HG02970 (cell line): ENCODE results near the gene SBK2.
"Not testable (repeated sequence)": the region's sequence is repeated elsewhere in the genome, so short reads cannot be mapped to it uniquely, and the experiment has no call there.

Experiments
- ATAC-seq: cut with Tn5 transposase; IDR thresholded peaks from one replicate; pipeline ENCODE4 v1.9.1; 2021; ENCODE audit warnings: mild to moderate bottlenecking, moderate library complexity, moderate number of reproducible peaks; ENCODE audit not compliant: unreplicated experiment, low FRiP score

Gene SBK2

DNA sequence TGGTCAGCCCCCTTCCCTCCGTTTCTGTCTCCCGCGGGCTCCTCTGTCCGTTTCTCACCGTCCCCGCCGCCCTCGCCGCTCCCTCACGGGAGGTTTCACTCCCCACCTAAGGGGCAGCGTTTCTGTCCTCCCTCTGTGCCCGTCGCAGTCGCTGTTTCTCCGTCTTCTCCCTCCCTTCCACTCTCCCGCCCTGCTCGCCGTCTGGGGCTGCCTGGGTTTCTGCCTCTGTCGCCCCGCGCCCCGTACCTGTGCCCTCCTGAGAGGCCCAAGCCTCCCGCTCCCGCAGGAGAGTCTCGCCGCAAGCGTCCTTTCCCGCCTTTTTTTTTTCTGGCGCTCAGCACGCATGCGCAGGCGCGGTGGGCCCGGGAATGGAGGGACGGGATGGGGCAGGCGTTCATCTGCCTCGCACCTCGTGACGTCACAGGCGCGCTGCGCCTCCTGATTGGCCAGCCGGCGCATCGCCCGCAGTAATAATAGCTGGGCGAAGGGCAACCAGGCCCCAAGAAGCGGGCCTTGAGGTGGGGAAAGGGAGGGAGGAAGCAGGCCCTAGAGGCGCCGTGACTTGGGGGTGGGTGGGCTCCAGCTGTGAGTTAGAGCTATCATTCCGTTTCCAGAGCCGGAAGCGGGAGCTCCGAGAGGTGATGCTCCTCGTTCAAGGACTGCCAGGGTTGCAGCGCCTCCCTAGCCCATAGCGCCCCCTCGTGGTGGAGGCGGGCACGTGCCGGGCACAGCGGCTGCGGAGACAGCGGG is 33.3 kb downstream of the SBK2 start:
- ATAC-seq: peak; percentile 91

DNA sequence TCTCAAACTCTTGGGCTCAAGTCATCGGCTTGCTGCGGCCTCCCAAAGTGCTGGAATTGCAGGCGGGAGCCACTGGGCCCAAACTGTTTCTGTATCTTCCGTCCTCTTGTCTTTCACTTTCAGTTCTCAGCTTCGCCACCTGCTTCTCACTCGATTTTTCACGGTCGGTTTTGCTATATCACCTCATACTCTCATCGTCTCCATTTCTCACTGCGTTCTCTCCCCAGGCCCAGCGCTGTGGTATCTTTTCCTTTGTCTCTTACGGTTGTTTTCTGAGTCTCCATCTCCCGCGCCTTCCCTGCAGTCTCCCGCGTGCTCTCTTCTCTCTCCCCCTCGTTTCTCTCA is 33.8 kb downstream of the SBK2 start:
- ATAC-seq: no peak

DNA sequence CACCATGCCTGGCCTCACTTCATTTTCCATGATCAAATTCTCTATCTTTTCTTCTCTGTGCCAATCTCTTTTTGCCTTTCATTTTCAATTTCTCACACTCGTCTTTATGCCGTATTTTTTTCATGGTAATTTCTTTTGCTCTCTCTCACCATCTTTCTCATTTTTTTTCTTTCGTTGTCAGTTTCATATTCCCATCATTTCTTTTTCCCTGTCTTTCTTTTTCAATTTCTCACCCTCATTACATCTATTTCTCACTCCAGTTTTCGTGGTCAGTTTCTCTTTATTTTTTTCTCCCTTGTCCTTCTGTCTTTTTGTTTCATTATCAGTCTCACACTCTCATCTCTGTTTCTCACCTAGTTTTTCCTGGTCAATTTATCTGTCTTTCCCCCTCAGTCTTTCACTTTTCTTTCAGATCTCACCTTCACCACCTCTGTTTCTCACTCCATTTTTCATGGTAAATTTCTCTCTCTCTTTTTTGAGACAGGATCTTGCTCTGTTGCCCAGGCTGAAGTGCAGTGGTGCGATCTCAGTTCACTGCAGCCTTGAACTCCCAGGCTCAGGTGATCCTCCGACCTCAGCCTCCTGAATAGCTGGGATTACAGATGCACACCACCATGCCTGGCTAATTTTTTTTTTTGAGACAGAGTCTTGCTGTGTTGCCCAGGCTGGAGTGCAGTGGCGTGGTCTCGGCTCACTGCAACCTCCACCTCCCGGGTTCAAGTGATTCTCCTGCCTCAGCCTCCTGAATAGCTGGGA is 34.6 kb downstream of the SBK2 start:
- ATAC-seq: no peak

DNA sequence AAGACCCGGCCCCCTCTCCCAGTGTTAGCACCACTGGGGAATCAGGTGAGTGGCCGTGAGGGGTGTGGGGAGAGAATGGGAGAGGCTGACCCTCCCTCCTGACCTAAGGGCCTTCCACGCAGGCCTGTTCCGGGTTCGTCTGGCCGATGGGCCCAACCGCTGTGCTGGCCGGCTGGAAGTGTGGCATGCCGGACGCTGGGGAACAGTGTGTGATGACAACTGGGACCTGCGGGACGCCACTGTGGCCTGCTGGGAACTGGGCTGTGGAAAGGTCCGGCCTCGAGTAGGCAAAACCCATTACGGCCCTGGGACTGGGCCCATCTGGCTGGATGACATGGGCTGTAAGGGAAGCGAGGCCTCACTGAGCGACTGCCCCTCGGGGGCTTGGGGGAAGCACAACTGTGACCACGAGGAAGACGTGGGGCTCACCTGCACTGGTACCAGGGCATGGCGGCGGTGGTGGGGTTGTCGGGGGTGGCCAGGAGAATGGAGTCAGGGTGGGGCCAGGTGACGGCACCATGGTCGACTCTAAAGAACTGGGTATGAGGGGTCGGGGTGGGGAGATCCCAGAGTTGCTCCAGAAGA is 36.5 kb downstream of the SBK2 start:
- no peak for ATAC-seq

DNA sequence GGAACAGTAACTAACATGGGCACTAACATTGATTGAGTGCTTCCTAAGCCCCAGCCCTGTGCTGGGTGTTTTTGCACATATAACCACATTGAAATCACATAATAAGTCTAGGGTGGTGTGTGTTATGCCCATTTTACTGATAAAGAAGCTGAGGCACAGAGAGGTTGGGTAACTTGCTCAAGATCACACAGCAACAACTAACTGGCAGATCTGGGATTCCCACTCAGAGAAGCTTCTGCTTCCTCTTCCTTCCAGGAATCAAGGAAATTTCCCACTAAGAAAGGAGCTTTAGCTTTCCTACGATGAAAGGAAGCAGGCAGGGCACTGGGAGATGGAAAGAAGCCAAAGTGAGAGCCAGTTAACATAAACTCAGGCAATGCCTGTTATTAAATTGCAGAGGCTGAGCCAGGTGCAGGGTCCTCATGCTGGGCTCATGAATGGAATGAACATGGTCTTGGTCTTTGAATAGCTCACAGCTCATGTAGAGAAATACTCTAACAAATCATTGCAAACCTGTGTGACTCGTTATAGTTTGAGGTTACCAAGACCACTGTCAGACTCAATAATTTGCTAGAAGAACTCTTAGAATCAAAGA is 38.6 kb downstream of the SBK2 start:
- no peak for ATAC-seq

DNA sequence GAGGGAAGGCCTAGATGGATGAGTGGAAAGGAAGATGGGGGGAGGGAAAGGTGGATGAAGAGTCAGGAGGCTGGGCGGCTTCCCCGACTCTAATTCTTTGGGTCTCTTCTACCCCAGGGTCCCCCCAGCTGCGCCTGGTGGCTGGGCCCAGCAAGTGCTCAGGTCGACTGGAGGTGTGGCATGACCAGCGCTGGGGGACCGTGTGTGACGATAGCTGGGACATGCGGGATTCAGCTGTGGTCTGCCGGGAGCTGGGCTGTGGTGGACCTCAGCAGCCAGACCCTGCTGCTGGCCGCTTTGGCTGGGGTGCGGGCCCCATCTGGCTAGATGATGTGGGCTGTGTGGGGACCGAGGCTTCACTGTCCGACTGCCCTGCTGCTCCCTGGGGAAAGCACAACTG is 39.2 kb downstream of the SBK2 start:
- ATAC-seq: no peak

DNA sequence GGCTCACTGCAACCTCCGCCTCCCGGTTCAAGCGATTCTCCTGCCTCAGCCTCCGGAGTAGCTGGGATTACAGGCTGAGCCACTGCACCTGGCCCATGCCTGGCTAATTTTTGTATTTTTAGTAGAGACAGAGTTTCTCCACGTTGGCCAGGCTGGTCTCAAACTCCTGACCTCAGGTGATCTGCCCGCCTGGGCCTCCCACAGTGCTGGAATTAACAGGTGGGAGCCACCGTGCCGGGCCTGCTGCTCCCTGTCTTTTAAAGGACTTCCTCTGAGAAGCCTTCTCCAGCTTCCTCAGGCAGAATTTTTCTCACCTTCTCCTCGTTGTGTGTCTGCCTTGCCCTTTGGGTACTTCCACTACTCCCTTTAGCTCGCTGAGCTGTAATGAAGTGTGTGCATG is 40.1 kb downstream of the SBK2 start:
- not testable (repeated sequence) for ATAC-seq

DNA sequence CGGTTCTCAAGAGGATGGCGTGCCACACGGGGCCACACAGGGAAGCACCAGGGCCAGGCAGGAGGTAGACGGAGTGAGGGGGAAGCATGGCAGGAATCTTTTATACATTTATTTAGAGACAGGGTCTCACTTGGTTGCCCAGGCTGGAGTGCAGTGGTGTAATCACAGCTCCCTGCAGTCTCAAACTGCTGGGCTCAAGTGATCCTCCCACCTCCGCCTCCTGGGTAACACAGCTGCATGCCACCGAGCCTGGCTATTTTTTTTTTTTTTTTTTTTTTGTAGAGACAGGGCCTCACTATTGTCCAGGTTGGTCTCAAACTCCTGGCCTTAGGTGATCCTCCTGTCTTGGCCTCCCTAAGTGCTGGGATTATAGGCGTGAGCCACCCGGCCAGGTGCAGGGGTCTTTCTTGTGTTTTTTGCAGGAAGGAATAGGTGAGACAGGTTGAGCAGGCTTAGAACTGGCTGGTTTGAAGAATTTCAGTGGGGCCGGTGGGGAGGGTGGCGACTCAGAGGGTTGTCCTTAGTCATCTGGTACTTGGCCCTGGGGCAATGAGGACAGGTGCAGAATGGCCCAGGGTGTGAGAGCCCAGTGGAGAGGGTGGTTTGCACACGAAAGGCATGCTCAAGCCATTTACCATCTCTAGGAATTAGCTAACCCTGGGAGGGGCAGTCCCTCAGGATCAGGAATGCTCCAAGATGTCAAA is 41.1 kb downstream of the SBK2 start:
- ATAC-seq: no peak

DNA sequence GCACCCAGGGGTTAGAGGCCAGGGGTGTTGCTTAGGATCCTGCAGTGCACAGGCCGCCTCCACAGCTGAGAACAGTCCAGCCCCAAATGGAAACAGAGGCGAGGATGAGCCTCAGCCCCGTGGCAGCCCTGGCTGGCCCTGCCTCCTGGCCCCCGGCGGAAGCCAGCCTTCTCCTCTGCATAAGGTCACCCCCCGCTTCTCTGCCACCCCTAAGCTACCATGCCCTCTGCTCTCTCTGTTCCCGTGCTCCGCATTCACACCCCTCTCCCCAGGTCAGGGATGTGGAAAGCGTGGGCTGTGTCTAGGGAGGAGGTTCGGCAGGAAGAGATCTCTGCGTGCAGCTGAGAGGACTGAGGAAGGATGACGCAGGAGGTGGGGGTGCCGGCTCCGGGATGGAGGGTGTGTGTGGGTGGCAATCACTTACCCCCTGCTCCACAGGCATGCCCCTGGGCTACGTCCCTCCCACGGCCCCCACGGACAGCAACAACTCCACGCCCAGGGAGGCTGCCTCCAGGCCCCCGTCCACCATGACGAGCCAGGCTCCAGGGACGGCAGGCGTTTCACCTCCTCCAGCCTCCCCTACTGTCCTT is 42.7 kb downstream of the SBK2 start:
- ATAC-seq: no peak

DNA sequence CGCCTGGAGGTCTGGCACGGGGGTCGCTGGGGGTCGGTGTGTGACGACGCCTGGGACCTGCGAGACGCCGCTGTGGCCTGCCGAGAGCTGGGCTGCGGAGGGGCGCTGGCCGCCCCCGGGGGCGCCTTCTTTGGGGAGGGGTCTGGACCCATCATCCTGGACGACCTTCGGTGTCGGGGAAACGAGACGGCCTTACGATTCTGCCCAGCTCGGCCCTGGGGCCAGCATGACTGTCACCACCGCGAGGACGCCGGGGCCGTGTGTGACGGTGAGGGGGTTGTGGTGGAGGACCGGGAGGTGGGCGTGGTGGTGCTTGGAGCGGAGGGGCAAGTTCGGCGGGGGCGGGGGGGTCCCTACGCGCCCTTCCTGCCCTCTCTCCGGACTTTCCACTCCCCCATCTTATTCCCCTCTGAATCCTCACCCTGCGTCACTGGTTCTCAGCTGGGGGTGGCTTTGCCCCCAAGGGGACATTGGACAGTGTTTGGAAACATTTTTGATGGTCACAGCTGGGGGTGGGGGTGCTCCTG is 43.2 kb downstream of the SBK2 start:
- ATAC-seq: no peak

DNA sequence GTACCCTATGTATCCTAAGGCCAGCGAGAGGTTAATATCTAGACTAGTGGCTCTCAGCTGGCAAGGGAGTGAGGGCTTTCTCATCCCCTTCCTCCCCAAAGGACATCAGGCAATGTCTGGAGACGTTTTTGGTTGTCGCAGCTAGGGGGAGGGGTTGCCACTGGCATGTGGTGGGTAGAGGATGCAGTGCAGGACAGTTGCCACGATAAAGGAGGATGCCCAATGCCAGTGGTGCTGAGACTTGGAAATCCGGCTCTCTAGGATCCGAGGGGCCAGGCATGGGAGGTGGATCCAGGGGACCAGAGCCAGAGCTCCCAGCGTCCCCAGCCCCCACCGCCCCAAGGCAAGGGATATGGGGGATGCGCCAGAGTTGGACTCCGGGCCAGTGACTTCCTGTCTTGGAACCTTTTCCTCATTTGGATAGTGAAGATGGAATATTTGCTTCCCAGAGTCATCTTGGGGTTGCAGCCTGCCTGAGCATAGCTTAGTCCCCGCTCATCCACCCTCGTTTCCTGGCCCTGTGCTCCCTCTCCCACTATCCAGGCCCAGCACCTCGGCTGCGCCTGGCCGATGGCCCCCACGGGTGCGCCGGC is 43.8 kb downstream of the SBK2 start:
- no peak for ATAC-seq

DNA sequence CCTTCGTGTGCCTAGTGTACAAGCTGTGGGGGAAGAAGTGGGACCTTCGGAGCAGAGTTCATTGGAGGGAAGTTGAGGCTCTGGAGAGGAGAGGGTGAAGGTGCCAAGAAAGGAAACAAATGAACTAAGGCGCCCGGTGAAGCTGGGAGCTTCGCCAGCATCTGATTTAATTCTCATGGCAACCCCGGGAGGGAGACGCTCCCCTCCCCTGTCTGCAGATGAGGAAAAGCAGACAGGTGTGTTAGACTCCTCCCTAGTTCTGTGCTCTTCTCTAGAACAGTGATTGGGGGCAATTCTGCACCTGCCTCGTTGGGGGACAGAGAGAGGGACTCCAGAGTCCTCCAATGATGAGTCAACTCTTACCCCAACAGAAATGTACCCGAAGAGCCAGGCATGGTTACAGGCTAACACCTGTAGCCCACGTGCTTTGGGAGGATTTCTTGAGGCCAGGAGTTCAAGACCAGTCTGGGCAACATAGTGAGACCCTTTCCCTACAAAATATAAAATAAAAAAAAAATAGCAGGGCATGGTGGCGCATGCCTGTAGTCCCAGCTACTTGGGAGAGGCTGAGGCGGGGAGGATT is 44.5 kb downstream of the SBK2 start:
- ATAC-seq: no peak

DNA sequence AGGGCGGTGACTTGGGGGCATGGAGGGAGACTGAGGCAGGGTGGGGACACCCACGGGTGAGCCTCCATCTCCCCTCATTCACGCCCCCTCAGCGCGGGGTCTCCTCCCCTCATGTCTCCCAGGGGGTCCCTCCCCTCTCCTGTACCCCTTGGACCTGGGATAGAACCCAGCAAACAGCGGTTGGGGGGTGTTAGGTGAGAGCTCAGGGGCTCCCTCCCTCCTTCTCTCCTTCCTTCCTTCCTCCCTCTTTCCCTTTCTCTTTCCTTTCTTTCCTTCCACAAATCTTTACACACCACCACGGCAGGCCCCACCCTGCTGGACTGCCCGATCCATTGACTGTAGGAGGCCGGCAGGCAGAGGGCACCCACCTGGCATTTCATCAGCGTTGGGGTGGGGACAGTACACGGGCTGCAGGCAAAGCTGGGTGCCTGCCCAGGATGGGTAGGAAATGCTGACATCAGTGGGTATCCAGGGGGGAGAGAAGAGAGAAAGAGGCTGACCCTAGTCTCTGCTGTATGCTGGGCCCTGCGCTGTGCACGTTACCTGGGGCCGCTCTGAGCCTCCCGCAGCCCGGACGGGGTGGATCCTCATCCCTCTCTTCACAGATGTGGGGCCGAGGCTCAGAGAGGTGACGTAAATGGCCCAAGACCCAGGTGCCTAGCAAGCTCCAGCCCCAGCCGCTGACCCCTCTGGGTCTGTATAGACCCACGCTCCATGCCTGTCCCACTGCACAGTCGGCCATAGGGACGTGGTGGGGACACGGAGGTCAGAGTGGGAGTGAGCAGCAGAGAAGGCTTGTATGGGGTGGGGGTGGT is 45.2 kb downstream of the SBK2 start:
- ATAC-seq: no peak

DNA sequence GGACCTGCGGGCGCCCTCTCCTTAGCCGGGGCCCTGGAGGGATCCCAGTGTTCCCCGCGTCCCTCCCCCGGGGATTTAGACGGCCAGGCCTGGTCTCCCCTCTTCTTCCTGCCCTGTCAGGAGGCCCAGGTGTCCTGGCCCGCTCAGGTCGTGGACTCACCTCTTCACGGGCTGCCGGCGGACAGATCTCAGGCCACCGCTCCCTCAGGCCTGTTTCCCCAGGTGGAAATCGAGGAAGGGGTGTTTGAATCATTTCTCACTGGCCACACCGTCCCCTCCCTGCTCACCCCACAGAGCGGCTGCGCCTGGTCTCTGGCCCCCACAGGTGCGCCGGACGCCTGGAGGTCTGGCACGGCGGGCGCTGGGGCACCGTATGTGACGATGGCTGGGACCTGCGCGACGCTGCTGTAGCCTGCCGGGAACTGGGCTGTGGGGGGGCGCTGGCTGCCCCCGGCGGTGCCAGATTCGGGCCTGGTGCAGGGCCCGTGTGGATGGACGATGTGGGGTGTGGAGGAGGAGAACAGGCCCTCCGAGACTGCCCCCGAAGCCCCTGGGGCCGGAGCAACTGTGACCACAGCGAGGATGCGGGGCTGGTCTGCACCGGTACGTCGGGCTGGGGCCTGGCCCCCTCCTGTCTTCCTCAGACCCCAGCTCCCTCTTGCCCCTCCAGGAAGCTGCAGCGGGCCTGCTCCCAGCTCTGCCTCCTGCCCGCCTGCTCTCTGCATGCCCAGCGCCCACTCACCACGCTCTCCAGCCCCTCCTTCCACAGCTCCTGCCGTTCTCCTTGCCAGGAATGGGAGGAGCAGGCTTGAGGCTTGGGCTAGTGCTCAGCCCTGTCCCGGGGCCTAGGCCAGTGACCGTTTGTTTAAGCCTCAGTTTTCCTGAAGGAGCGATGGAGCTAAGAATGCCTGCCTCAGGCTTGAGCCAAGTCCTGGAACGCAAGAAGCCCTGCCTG is 46.2 kb downstream of the SBK2 start:
- ATAC-seq: no peak

DNA sequence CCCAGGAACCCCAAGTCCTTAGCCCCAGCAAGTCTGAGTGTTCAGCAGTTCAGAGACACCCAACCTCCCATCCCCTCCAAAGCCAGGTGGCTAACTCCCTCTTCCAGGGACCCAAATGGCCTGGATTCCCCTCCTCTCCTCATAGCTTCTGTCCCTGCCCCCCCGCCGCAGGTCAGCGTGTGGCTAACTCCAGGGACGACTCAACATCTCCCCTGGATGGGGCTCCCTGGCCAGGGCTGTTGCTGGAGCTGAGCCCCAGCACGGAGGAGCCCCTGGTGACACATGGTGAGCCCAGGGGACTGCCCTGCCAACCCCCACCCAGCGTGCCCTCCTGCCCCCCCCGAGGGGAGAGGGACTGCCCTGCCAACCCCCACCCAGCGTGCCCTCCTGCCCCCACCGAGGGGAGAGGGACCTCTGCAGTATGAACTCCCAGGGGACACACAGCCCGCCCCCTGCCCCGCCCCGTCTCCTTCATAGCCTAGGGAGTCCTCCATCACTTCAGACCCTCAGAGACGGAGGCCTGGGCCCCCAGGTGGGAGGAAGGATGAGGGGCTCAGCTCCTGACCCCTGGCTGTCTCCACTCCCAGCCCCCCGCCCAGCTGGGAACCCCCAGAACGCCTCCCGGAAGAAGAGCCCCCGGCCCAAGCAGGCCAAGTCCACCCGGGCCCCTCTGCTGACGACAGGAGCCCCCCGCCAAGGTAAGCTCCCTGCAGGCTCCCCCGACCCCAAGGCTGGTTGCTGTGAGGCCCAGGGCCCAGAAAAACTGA is 47.0 kb downstream of the SBK2 start:
- ATAC-seq: no peak

DNA sequence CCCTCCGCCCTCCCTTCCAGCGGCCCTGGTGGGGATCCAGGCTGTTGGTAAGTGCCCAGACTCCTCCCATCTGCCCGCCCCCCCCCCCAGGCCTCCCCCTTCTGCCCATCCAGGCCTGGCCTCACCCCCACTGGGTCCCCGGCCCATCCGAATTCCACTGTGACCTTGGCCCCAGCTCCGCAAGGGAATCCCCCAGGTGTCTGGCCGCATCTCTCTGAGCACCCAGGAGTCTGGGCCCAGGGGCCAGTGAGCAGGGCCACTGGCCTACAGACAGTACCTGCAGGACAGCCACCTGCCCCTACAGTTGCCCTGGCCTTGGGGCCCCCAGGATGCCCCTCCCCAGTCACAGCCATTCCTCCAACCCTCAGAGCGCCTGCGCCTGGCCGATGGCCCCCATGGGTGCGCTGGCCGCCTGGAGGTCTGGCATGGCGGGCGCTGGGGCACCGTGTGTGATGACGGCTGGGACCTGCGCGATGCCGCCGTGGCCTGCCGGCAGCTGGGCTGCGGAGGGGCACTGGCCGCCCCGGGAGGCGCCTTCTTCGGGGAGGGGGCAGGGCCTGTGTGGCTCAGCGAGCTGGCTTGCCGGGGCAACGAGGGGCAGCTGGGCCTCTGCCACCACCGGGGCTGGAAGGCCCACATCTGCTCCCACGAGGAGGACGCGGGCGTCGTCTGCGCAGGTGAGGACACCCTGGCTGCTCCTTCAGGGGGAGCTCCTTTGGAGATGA is 47.8 kb downstream of the SBK2 start:
- no peak for ATAC-seq
